ENCODE data around the gene PNRC2. TPM values are rescaled to one million over a fixed set of nuclear protein-coding genes. Genes with fewer than 3 reads are reported as not detected.
"Not testable (repeated sequence)": the region's sequence is repeated elsewhere in the genome, so short reads cannot be mapped to it uniquely, and the experiment has no call there.

Gene PNRC2
- total RNA-seq, 1 donor from 2014 or later: 365 TPM

DNA sequence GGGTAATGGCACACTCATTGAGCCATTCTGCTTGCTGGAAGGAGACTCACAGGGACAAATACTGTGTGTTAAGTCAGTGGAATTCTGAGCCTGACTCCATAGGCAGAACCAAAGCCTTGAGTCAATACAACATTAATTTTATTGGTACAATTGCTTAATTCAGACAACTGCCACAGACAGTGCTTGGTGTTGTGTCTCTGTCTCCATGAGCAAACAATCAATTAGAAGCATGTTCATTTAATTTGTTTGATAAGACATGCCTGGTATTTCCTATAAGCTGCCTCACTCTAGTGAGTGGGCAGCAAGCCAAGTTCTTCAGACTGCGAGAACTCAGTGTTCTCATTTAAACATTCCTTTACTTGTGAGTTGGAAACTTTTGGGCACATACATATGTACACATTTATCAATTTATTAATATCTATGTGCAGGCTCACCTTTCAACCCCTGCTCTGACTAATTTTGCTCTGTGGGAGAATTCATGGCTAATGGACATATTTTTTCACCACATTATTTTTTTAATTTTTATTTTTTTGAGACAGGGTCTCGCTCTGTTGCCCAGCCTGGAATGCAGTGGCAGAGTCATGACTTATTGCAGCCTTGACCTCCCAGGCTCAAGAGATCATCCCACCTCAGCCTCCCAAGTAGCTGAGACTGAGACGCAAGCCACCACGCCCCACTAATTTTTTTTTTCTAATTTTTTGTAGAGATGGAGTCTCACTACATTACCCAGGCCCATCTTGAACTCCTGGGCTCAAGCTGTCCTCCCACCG lies 25.0 kb downstream of the PNRC2 start:
- Mint-ChIP-seq H3K36me3 (peaks cover 2% of the 10 kb centered on the region), H3K9me3 (peaks cover 3% of the 10 kb centered on the region), H3K27me3 (ENCODE audit: insufficient read depth, low read depth) (peaks cover 6% of the 10 kb centered on the region), H3K4me3 (no peak overlapping the region), H3K27ac (no peak overlapping the region), H3K4me1 (peaks cover 9% of the 10 kb centered on the region)
- Histone ChIP-seq H3K4me3 (no peak overlapping the region), H3K27me3 (no peaks in the 10 kb centered on the region), H2AFZ (replicated peaks) (no peak overlapping the region), H3K79me2 (ENCODE audit: low read depth) (peaks cover 5% of the 10 kb centered on the region), H3K4me2 (no peak overlapping the region), H3K27ac (no peak overlapping the region), H3K36me3 (no peaks in the 10 kb centered on the region), H4K20me1 (ENCODE audit: low read depth) (peaks cover under 1% of the 10 kb centered on the region), H3K9me3 (ENCODE audit: low read depth) (no peaks in the 10 kb centered on the region), H3K4me1 (peaks cover 5% of the 10 kb centered on the region), H3K9ac (no peak overlapping the region), H3F3A (ENCODE audit: low read depth) (peaks cover 9% of the 10 kb centered on the region)
- no peak for DNase-seq (ENCODE audit: low spot score)
- TF ChIP-seq EZH2 (IDR thresholded peaks at IDR 0.05) (no peak), EZH2phosphoT487 (IDR thresholded peaks at IDR 0.05) (no peak)
- TF ChIP-seq, protein P1, sequence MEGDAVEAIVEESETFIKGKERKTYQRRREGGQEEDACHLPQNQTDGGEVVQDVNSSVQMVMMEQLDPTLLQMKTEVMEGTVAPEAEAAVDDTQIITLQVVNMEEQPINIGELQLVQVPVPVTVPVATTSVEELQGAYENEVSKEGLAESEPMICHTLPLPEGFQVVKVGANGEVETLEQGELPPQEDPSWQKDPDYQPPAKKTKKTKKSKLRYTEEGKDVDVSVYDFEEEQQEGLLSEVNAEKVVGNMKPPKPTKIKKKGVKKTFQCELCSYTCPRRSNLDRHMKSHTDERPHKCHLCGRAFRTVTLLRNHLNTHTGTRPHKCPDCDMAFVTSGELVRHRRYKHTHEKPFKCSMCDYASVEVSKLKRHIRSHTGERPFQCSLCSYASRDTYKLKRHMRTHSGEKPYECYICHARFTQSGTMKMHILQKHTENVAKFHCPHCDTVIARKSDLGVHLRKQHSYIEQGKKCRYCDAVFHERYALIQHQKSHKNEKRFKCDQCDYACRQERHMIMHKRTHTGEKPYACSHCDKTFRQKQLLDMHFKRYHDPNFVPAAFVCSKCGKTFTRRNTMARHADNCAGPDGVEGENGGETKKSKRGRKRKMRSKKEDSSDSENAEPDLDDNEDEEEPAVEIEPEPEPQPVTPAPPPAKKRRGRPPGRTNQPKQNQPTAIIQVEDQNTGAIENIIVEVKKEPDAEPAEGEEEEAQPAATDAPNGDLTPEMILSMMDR (IDR thresholded peaks at IDR 0.05): no peak

DNA sequence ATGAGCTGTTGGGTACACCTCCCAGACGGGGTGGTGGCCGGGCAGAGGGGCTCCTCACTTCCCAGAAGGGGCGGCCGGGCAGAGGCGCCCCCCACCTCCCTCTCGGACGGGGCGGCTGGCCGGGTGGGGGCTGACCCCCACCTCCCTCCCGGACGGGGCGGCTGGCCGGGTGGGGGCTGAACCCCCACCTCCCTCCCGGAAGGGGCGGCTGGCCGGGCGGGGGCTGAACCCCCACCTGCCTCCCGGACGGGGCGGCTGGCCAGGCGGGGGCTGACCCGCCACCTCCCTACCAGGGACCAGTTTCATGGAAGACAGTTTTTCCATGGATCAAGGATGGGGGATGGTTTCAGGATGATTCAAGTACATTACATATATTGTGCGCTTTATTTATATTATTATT lies 27.4 kb downstream of the PNRC2 start:
- H3K79me2 ChIP-seq (ENCODE audit: low read depth); H4K20me1 ChIP-seq (ENCODE audit: low read depth); H3K4me3 ChIP-seq; H3K36me3 ChIP-seq; H3K9me3 Mint-ChIP-seq; H3K27me3 ChIP-seq; H3K9me3 ChIP-seq (ENCODE audit: low read depth); H3K4me2 ChIP-seq; H3K4me1 ChIP-seq; H3K9ac ChIP-seq; H2AFZ ChIP-seq (replicated peaks); H3K27ac Mint-ChIP-seq; H3F3A ChIP-seq (ENCODE audit: low read depth); DNase-seq (ENCODE audit: low spot score); H3K4me3 Mint-ChIP-seq; H3K4me1 Mint-ChIP-seq; H3K27ac ChIP-seq; H3K27me3 Mint-ChIP-seq (ENCODE audit: insufficient read depth, low read depth); H3K36me3 Mint-ChIP-seq: not testable (repeated sequence)

DNA sequence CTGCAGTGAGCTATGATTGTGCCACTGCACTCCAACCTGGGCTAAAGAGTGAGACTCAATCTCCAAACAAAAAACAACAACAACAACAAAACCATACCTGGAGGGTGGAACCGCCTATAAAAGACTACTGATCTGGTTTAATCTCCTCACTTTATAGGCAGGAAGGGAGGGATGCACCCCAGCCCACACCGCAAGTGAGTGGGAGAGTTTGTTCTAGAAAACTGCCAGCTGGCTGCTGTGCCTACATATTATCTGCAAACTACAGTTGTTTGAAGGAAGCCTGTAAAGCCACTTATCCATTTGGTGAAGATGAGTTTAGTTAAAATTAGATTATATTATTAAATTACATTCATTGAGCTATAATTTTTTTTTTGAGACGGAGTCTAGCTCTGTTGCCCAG lies 29.6 kb downstream of the PNRC2 start:
- Histone ChIP-seq H3K27ac (no peak overlapping the region), H3K27me3 (no peaks in the 10 kb centered on the region), H3K79me2 (ENCODE audit: low read depth) (no peaks in the 10 kb centered on the region), H3K4me1 (no peaks in the 10 kb centered on the region), H3F3A (ENCODE audit: low read depth) (no peaks in the 10 kb centered on the region), H3K9me3 (ENCODE audit: low read depth) (no peaks in the 10 kb centered on the region), H4K20me1 (ENCODE audit: low read depth) (no peaks in the 10 kb centered on the region), H3K9ac (no peak overlapping the region), H3K4me3 (no peak overlapping the region), H2AFZ (replicated peaks) (no peak overlapping the region), H3K4me2 (no peak overlapping the region), H3K36me3 (no peaks in the 10 kb centered on the region)
- Mint-ChIP-seq H3K27ac (no peak overlapping the region), H3K36me3 (no peaks in the 10 kb centered on the region), H3K9me3 (peaks cover 8% of the 10 kb centered on the region), H3K4me1 (no peaks in the 10 kb centered on the region), H3K27me3 (ENCODE audit: insufficient read depth, low read depth) (peaks cover 5% of the 10 kb centered on the region), H3K4me3 (no peak overlapping the region)
- TF ChIP-seq, protein P1 (IDR thresholded peaks at IDR 0.05): no peak
- DNase-seq (ENCODE audit: low spot score): no peak

DNA sequence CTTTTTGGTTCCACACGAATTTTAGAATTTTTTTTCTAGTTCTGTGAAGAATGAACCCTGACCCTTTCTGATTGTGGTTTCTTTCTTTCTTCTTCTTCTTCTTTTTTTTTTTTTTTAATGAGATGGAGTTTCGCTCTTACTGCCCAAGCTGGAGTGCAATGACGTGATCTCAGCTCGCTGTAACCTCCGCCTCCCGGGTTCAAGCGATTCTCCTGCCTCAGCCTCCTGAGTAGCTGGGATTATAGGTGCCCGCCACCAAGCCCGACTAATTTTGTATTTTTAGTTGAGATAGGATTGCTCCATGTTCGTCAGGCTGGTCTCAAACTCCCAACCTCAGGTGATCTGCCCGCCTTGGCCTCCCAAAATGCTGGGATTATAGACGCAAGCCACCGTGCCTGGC lies 32.4 kb downstream of the PNRC2 start:
- H3K27me3 Mint-ChIP-seq (ENCODE audit: insufficient read depth, low read depth); H3K9ac ChIP-seq; H3K79me2 ChIP-seq (ENCODE audit: low read depth); H3F3A ChIP-seq (ENCODE audit: low read depth); H3K4me2 ChIP-seq; H3K9me3 ChIP-seq (ENCODE audit: low read depth); H3K27ac ChIP-seq; H3K4me1 Mint-ChIP-seq; H3K4me1 ChIP-seq; H3K4me3 ChIP-seq; H3K36me3 ChIP-seq; H2AFZ ChIP-seq (replicated peaks); H3K27me3 ChIP-seq; H3K36me3 Mint-ChIP-seq; DNase-seq (ENCODE audit: low spot score); H3K27ac Mint-ChIP-seq; H4K20me1 ChIP-seq (ENCODE audit: low read depth); H3K4me3 Mint-ChIP-seq: not testable (repeated sequence)
- H3K9me3 Mint-ChIP-seq: peaks cover 13% of the 10 kb centered on the region
